Cortex of kidney (tissue), 1 donor: Measurements from ENCODE around the gene SLC19A1.

Source experiments
- DNase-seq: peaks from one replicate; lab custom pipeline; 2025; lab: John Stamatoyannopoulos, UW

SLC19A1 gene

GRCh38 chr21:45517249-45518065 lies 24.8 kb downstream of the SLC19A1 start:
- DNase-seq, result no peak

DNA sequence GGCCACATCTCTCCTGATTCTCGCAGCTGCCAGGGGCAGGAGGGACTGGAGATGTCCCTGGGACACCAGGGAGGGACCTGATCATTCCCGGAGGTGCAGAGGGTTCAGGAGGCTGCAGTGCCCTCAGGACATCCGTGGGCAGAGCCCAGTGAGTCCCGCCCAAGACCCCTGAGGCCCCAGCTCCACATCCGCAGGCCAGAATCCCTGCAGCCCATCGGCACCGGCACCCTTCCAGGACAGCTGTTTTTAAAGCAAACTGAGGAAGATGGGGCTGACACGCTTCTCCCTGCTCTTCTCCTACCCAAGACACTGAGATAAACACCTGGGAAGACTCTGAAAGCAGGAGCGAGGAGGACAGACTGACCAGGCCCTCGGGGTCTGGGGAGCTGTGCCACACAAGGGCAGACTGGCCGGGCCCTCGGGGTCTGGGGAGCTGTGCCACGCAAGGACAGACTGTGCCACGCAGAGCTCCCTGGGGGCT lies 25.5 kb downstream of the SLC19A1 start:
- no peak for DNase-seq

- DNase-seq, result no peak
Measured at GRCh38 chr21:45516071-45516670, 26.1 kb downstream of the SLC19A1 start.

GRCh38 chr21:45515241-45516061 lies 26.8 kb downstream of the SLC19A1 start:
- no peak for DNase-seq

- DNase-seq, result no peak
Measured at GRCh38 chr21:45514311-45515021, 27.8 kb downstream of the SLC19A1 start.

DNA sequence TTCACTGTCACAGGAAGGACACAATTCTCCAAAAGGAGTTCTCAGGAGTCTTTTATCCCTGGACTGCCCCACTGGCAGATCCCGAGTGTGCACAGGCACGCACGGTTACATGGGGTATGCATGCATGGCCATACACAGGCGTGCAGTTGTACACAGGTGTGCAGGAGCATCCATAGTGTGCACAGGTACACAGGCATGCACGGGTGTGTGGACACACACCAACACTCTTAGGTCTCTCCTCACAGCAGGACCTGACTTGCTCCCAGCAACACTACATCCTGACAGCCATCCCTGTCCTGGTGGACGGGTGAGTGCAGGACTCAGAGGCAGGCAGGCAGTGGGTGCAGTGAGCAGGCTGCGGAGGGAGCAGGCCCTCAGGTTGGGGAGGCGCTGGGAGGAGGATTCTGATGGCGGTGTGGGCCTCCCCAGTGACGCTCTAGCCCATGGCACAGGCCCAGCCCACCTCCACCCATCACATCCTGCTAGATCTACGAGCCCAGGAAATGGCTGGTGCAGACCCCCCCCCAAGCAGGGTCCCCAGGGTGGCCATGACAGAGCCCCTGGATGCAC lies 28.4 kb downstream of the SLC19A1 start:
- DNase-seq, result no peak

DNA sequence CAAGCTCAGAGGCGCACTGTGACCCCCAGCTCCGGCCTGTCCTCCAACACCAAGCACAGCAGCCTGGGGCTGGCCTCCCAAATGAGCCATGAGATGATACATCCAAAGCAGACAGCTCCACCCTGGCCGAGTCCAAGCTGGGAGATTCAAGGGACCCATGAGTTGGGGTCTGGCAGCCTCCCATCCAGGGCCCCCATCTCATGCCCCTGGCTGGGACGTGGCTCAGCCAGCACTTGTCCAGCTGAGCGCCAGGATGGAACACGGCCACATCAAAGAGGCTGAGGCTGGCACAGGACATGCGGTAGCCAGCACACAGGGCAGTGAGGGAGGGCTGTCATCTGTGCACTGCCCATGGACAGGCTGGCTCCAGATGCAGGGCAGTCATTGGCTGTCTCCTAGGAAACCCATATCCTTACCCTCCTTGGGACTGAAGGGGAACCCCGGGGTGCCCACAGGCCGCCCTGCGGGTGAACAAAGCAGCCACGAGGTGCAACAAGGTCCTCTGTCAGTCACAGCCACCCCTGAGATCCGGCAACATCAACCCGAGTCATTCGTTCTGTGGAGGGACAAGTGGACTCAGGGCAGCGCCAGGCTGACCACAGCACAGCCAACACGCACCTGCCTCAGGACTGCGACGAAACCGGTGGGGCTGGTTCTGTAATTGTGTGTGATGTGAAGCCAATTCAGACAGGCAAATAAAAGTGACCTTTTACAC lies 29.1 kb downstream of the SLC19A1 start:
- DNase-seq, result no peak

DNA sequence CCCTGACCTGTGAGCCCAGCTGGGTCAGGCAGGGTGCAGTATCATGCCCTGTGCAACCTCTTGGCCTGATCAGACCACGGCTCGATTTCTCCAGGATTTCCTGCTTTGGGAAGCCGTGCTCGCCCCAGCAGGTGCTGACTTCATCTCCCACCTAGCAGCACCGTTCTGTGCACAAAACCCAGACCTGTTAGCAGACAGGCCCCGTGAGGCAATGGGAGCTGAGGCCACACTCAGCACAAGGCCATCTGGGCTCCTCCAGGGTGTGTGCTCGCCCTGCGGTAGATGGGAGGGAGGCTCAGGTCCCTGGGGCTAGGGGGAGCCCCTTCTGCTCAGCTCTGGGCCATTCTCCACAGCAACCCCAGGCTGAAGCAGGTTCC lies 29.6 kb downstream of the SLC19A1 start:
- DNase-seq, result no peak

DNA sequence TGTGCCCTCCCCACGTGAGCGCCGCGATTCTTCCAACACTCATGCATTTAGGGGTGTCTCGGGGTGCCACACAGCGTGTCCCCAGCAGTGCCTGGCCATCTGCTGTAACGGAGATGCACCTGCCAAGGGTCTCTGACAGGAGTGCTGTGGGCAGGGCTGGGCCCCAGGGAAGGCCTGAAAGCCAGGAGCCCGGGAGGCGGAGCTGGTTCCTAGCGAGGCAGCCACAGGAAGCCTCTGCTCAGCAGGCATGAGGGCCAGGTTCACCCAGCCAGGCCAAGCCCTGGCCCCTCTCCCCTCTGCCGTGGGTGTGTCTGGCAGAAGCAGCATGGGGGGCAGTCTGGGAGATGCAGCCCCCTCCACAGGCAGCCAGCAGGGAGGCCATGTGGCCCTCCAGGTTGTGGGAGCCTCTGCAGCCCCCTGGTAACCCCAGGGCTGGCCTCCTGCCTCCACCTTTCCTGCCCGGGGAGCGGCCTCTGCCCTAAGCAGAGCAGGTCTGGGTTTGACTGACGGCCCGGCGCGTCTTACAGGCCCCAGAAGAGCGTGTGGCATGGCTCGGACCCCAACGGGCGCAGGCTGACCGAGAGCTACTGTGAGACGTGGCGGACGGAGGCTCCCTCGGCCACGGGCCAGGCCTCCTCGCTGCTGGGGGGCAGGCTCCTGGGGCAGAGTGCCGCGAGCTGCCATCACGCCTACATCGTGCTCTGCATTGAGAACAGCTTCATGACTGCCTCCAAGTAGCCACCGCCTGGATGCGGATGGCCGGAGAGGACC lies 30.4 kb downstream of the SLC19A1 start:
- DNase-seq, result no peak

- no peak for DNase-seq
Measured at GRCh38 chr21:45511007-45511406, 31.2 kb downstream of the SLC19A1 start.

DNA sequence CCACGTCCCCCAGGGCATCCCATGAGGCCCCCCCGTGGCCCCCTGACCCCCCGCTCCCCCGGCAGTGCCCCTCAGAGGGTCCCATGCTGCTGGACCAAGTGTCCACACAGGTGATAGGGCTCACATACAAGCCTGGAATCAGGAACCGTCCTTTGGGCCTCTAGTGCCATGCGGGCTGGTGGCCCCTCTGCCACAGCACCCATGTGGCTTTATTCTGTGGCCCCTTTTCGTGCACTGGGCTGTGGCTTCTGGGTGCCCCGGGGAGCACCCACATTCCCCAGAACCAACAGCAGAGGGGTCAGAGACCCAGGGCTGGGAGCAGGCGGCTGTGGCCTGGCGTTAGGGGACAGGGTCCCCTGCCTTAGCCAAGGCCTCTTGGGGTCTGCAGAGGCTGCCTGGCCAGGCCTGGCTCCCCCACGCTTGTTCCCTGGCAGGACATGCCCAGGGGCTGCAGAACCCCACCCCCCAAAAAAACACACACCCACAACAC lies 31.7 kb downstream of the SLC19A1 start:
- DNase-seq, result no peak

DNA sequence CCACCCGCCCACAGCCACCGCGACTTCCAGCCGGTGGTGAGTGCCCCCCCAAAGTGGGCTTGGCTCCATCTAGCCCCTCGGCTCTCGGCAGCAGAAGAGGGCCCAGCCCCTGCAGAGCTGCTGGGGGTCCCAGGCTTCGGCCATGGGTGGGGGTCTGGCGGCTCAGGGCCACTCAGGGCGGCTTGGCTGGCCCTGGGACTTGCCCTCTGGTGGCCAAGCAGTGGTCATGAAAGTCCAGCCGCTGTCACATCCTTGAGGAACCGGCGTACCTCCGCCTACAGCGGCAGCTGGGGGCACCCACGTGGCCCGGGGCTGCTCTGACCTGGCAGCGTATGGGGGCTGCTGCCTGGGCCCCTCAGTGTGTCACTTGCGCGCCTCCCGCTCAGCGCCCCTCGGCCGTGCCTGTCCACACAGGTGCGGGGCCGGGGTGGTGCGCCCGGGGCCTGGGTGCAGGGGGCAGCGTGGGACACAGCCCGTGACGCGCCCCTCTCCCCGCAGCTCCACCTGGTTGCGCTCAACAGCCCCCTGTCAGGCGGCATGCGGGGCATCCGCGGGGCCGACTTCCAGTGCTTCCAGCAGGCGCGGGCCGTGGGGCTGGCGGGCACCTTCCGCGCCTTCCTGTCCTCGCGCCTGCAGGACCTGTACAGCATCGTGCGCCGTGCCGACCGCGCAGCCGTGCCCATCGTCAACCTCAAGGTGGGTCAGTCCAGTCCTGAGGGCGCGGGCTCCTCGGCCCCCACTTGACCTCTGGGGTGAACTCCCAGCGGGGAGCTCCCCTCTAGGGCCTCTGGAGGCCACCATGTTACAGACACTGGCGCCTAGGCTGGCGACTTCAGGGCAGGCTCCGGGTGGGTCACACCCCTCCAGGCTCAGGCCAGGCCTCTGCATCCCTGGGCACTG lies 32.4 kb downstream of the SLC19A1 start:
- DNase-seq, result no peak

GRCh38 chr21:45508607-45509565 lies 33.4 kb downstream of the SLC19A1 start:
- DNase-seq, result no peak

DNA sequence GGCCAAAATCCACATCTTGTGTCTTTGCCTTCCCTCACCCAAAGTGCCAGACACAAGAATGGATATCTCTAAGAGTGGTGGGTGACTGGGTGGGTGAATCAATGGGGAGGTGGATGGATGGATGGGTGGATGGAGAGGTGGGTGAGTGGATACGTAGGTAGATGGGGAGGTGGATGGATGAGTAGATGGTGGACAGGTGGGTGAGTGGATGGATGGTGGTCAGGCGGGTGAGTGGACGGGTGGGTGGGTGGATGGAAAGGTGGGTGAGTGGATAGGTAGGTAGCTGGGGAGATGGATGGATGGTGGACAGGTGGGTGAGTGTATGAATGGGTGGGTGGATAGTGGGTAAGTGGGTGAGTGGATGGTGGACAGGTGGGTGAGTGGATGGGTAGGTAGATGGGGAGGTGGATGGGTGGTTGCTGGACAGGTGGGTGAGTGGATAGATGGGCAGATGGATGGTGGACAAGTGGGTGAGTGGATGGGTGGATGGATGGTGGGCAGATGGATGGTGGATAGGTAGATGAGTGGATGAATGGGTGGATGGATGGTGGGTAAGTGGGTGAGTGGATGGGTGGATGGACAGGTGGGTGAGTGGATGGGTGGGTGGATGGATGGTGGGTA lies 34.2 kb downstream of the SLC19A1 start:
- DNase-seq, result no peak

DNA sequence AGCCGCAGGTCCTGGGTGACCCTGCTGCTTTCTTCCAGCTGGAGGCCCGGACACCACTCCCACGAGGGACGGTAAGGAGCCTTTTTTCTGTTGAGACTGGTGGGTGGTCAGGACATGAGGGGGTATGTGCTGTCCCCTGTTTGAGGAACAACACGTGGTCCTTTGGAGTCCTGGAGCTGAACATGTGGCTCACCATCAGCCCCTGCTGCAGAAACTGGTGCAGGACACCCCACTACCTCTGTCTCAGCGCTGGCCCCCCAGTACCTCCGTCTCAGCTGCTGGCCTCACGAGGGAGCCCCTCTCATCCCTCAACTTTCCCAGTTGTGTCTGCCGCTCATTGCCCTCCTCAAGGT lies 34.7 kb downstream of the SLC19A1 start:
- no peak for DNase-seq

- no peak for DNase-seq
Measured at GRCh38 chr21:45506836-45507522, 35.3 kb downstream of the SLC19A1 start.
